T-helper 1 cell (primary cell): Measurements from ENCODE around the gene OR4C11.

Experiments used
- DNase-seq, 5 donors: peaks; one replicate each; pipeline ENCODE4 v3.0.0-alpha.2; 2012 to 2020
- total RNA-seq, 4 donors: gene quantifications; one replicate each; lab custom pipeline; 2026; lab: John Stamatoyannopoulos, UW

OR4C11 gene, protein sequence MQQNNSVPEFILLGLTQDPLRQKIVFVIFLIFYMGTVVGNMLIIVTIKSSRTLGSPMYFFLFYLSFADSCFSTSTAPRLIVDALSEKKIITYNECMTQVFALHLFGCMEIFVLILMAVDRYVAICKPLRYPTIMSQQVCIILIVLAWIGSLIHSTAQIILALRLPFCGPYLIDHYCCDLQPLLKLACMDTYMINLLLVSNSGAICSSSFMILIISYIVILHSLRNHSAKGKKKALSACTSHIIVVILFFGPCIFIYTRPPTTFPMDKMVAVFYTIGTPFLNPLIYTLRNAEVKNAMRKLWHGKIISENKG
- 0 reads per million in 4 donors for total RNA-seq

GRCh38 chr11:55607545-55607944, at the start of gene OR4C11:
Gene OR4C11 (minus strand): TSS chr11:55607645. CDS start chr11:55604373, 3,272 bp downstream.
- no peak for DNase-seq

- DNase-seq: no peak
These were observed 47.7 kb upstream of the OR4C11 start for GRCh38 chr11:55655096-55655495.

- DNase-seq: no peak
These were observed 45.1 kb upstream of the OR4C11 start for GRCh38 chr11:55652560-55652959.

- DNase-seq: no peak
These were observed 40.6 kb upstream of the OR4C11 start, which contains the start of gene OR4S2 for GRCh38 chr11:55648027-55648426. Gene OR4S2 (plus strand): TSS chr11:55648327. CDS start chr11:55650904, 2,577 bp downstream.

DNA sequence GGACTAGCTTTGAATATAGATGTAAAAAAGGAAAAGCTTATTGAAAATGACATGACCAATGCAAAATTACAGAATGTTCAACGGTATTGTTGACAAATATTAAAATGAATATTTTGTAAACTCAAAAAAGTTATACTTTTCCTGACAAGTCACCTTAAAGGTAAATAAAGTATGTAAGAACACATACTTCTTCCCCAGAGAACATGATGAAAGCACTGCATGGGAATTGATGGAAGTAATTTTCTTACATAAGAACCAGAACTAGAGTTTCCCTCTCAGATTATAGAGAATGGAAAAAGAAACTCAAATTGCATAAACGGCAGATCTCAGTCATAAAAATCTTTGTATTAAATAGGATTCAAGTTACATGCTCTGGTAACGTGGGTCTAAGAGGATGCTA, 27.4 kb upstream of the OR4C11 start, which contains the start of gene OR4P4:
Gene OR4P4 (plus strand): TSS at position 301 of the 400 bp plus-strand sequence.
- DNase-seq: no peak

- no peak for DNase-seq
These were observed 17.1 kb upstream of the OR4C11 start for GRCh38 chr11:55624531-55624930.

DNA sequence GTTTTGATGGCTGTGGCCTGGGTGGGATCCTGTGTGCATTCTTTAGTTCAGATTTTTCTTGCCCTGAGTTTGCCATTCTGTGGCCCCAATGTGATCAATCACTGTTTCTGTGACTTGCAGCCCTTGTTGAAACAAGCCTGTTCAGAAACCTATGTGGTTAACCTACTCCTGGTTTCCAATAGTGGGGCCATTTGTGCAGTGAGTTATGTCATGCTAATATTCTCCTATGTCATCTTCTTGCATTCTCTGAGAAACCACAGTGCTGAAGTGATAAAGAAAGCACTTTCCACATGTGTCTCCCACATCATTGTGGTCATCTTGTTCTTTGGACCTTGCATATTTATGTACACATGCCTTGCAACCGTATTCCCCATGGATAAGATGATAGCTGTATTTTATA, 34.9 kb downstream of the OR4C11 start:
- no peak for DNase-seq

- no peak for DNase-seq
These were observed 35.6 kb downstream of the OR4C11 start, which contains the start of gene OR4C16 for GRCh38 chr11:55571828-55572227. Gene OR4C16 (plus strand): TSS chr11:55572128. CDS start chr11:55572128, 0 bp downstream.

GRCh38 chr11:55554169-55554568, 53.3 kb downstream of the OR4C11 start, which contains the start of gene OR4C15:
Gene OR4C15 (plus strand): TSS chr11:55554469. CDS start chr11:55554469, 0 bp downstream.
- no peak for DNase-seq
